Stimulated activated CD8-positive, alpha-beta memory T cell treated with anti-CD3 and anti-CD28 coated beads, Interleukin-15, amount 100 ng/mL, for 4 hours (primary cell): Measurements from ENCODE around the gene SIRPB2.
A peak's percentile ranks its signal among the peaks of the same experiment; 100 is the strongest.

Experiments
- DNase-seq, 2 donors: peaks; one replicate each; pipeline ENCODE4 v3.0.0-alpha.2; 2020; ENCODE audit warnings: low read depth in 2 of 2

SIRPB2 gene

GRCh38 chr20:1441133-1441532, 50.1 kb downstream of the SIRPB2 start:
- DNase-seq: no peak

GRCh38 chr20:1440024-1440423, 51.2 kb downstream of the SIRPB2 start:
- DNase-seq: no peak

GRCh38 chr20:1438361-1438760, 52.9 kb downstream of the SIRPB2 start:
- DNase-seq: no peak

- peak; percentile 45 to 60 for DNase-seq
Observed at GRCh38 chr20:1437235-1437904, 53.9 kb downstream of the SIRPB2 start.

GRCh38 chr20:1436263-1436662, 55.0 kb downstream of the SIRPB2 start:
- no peak for DNase-seq

GRCh38 chr20:1435337-1435699, 55.9 kb downstream of the SIRPB2 start:
- no peak for DNase-seq

- peak; percentile 11 to 43 for DNase-seq
Observed at GRCh38 chr20:1434571-1435336, 56.5 kb downstream of the SIRPB2 start.

GRCh38 chr20:1431158-1431557, 60.1 kb downstream of the SIRPB2 start:
- DNase-seq: no peak

GRCh38 chr20:1430004-1430451, 61.2 kb downstream of the SIRPB2 start:
- no peak for DNase-seq

- DNase-seq: no peak
Observed at GRCh38 chr20:1429143-1429728, 62.0 kb downstream of the SIRPB2 start.

GRCh38 chr20:1427457-1428054, 63.7 kb downstream of the SIRPB2 start:
- DNase-seq: no peak

GRCh38 chr20:1426231-1426849, 64.9 kb downstream of the SIRPB2 start:
- no peak for DNase-seq
